Measurements from ENCODE around the gene HEMK1. TPM values are rescaled to one million over a fixed set of nuclear protein-coding genes. Genes with fewer than 3 reads are reported as not detected.
A peak's percentile ranks its signal among the peaks of the same experiment; 100 is the strongest.

The HEMK1 gene
- total and polyA plus RNA-seq, 2 of the 4 experiments (the other 2 are of a cell fraction), result 17.2 to 20.8 TPM

GRCh38 chr3:50588759-50589433, 19.6 kb downstream of the HEMK1 start:
- Histone ChIP-seq H3K9me1 (ENCODE audit: insufficient read depth, low read length) (0 out of 2 replicates have a peak, but pooled peaks cover 3% of the 10 kb centered on the region), H3K4ac (ENCODE audit: low read depth, low read length) (no peak overlapping the region), H4K20me1 (ENCODE audit: insufficient read depth, low read length) (no peaks in the 10 kb centered on the region), H3K9ac (ENCODE audit: low read depth, low read length) (no peak overlapping the region), H3K18ac (ENCODE audit: low read depth, low read length) (no peak overlapping the region), H3K4me2 (ENCODE audit: low read depth, low read length) (no peak overlapping the region), H2BK20ac (ENCODE audit: low read depth, low read length) (no peak overlapping the region), H3K4me1 (ENCODE audit: control insufficient read depth, insufficient read depth, low read length) (no peaks in the 10 kb centered on the region; the same call in 1 of the 2 replicates), H3K9me3 (ENCODE audit: control insufficient read depth, insufficient read depth, low read length) (no peaks in the 10 kb centered on the region), H3K14ac (replicated peaks; ENCODE audit: low read depth, low read length) (no peak overlapping the region), H3K27ac (ENCODE audit: insufficient read depth, low read length) (no peak overlapping the region), H2BK120ac (ENCODE audit: low read depth, low read length) (no peak overlapping the region), H3K4me3 (ENCODE audit: insufficient read depth, low read depth, low read length) (no peak overlapping the region), H3K36me3 (ENCODE audit: control insufficient read depth, insufficient read depth, low read length) (no peaks in the 10 kb centered on the region; the same call in 1 of the 2 replicates), H3K23ac (ENCODE audit: low read depth, low read length) (no peak overlapping the region), H2AK9ac (replicated peaks; ENCODE audit: low read depth, low read length, poor library complexity) (no peak overlapping the region), H3K27me3 (ENCODE audit: control insufficient read depth, insufficient read depth, low read length) (no peaks in the 10 kb centered on the region), H3K56ac (ENCODE audit: extremely low read depth, insufficient read depth, low read length) (no peak overlapping the region), H2AFZ (replicated peaks; ENCODE audit: low read length, poor library complexity) (no peak overlapping the region), H2AK5ac (ENCODE audit: low read depth, low read length) (no peak overlapping the region), H2BK15ac (ENCODE audit: low read depth, low read length) (no peak overlapping the region), H4K5ac (ENCODE audit: low read depth, low read length) (no peak overlapping the region), H4K91ac (ENCODE audit: insufficient read depth, low read depth, low read length) (no peak overlapping the region), H3K79me1 (ENCODE audit: low read depth in 1 of 2, low read length in 2 of 2) (no peaks in the 10 kb centered on the region), H2BK5ac (ENCODE audit: low read depth, low read length, poor library complexity, severe bottlenecking) (no peak overlapping the region), H4K8ac (ENCODE audit: low read depth in 2 of 2, low read length in 2 of 2) (no peak overlapping the region)
- CTCF ChIA-PET, result interaction anchor here (0.6 to 0.9 kb wide), 3 partner anchors 17 to 1005 kb away, joined by 3 to 6 read pairs (median 4); no protein-coding TSS in a partner anchor
- intact Hi-C loops (cut with micrococcal nuclease) (no loop called here), dilution Hi-C loops (cut with HindIII; ENCODE audit: low sequenced_read_pairs, unreplicated experiment) (no loop called here), in situ Hi-C loops (cut with MboI; ENCODE audit: low sequenced_read_pairs) (no loop called here)
- no TSS peak for BruUV-seq (replicated peaks)
- ATAC-seq (ENCODE audit: low read depth) (no peak), DNase-seq (peak; percentile 41)
- POLR2A ChIA-PET (ENCODE audit: unreplicated experiment), result no interaction called here
- WGBS, 2 experiments (ENCODE audit: extremely low coverage in 2 of 2, insufficient read length in 1 of 2), result no CpG with 5 or more reads among the region's 4 CpGs
- TF ChIP-seq CHD1 (IDR thresholded peaks at IDR 0.05; ENCODE audit: low read depth, low read length), result no peak
- TF ChIP-seq CTCF (conservative IDR thresholded peaks at IDR 0.05; ENCODE audit: low read depth, low read length), result no peak
- TF ChIP-seq FOS (IDR thresholded peaks at IDR 0.05; ENCODE audit: low read depth, low read length), result no peak
- TF ChIP-seq MXI1 (IDR thresholded peaks at IDR 0.05; ENCODE audit: borderline replicate concordance, low read depth, low read length), result no peak
- no peak for TF ChIP-seq MAZ (IDR thresholded peaks at IDR 0.05; ENCODE audit: borderline replicate concordance, low read depth, low read length)
- no peak for TF ChIP-seq USF2 (IDR thresholded peaks at IDR 0.05; ENCODE audit: low read depth, low read length)
- TF ChIP-seq CEBPB (IDR thresholded peaks at IDR 0.05; ENCODE audit: low read depth, low read length), result no peak
- TF ChIP-seq RAD21 (IDR thresholded peaks at IDR 0.05; ENCODE audit: low read length), result no peak
- TF ChIP-seq NFE2L2 (IDR thresholded peaks at IDR 0.05; ENCODE audit: low read depth, low read length), result no peak
- TF ChIP-seq RCOR1 (IDR thresholded peaks at IDR 0.05; ENCODE audit: insufficient replicate concordance, low read length), result no peak
- no peak for TF ChIP-seq SMC3 (IDR thresholded peaks at IDR 0.05; ENCODE audit: low read depth, low read length)
- no peak for TF ChIP-seq BHLHE40 (IDR thresholded peaks at IDR 0.05; ENCODE audit: low read depth, low read length)
- TF ChIP-seq POLR2A (IDR thresholded peaks at IDR 0.05; ENCODE audit: low read depth, low read length), result no peak
- no peak for TF ChIP-seq ELK1 (IDR thresholded peaks at IDR 0.05; ENCODE audit: borderline replicate concordance, low read depth, low read length)
- TF ChIP-seq MAFK (IDR thresholded peaks at IDR 0.05; ENCODE audit: low read depth, low read length), result no peak
